CD4-positive, alpha-beta T cell treated with Interleukin-1 beta for 1 hour (primary cell): ENCODE results near the gene KRT71.
"Not testable (repeated sequence)": the region's sequence is repeated elsewhere in the genome, so short reads cannot be mapped to it uniquely, and the experiment has no call there.

Source experiments
- DNase-seq, 2 donors: peaks; one replicate each; pipeline ENCODE4 v3.0.0-alpha.2; 2020 to 2022

The KRT71 gene

DNA sequence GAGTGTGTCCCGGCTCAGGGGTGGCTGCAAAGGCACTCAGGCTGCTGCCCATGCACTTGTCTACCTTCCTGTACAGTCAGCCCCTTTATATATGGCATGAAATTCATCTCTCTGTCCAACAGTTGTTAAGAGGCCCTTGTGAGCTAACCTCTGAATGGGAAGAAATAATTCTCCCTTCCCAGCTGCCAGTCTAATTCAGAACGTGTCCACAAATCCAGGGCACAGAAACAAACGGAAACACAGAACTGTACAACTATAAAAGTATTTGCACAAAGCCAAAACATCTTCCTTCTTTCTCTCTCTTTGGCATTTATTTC, 33.6 kb downstream of the KRT71 start:
- DNase-seq: no peak

DNA sequence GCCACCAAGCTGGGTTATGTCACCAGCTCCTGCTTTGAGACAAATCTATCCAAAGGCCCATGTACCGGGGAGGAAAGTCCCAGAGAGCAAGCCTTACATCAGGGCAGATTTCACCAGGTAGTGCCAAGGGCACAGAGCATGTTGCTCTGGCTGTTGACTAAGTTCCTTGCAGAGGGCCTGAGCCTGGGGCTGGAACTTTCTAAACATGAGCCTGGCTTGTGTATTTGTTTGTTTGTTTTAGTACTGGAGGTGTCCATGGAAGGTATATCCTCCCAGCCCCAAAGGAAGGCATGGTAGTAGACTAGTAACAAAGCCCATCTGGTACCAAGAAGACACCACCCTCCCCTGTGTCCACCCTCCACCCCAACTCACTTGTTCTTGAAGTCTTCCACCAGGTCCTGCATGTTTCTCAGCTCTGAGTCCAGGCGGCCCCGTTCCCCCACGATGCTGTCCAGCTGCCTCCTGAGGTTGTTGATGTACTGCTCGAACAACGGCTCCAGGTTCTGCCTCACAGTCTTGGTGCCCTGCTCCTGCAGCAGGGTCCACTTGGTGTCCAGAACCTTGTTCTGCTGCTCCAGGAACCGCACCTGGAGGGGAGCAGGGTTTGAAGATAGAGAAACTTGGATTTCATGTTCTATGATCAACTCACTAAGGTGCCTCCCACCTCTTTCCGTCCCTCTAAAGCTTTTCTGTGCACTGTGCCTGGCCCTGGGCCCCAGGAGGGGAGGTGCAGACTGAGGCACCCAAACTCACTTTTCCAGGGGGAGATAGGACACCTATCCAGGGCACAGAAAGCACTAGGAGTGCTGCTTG, 34.2 kb downstream of the KRT71 start:
- no peak for DNase-seq

DNA sequence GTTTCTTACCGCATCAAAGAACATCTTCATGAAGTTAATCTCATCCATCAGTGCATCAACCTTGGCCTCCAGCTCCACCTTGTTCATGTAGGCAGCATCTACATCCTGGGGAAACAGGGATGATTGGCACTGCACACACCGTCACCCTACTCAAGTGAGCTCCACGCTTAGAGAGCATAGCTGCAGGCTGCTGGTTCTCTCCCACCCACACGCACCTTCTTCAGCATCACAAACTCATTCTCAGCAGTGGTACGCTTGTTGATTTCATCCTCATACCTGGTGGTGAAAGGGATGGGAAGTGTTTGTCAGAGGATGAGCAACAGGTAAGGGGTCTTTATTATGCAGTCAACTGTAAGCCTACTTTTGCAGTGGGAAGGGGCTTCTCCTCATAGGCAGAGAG, 35.1 kb downstream of the KRT71 start:
- no peak for DNase-seq

DNA sequence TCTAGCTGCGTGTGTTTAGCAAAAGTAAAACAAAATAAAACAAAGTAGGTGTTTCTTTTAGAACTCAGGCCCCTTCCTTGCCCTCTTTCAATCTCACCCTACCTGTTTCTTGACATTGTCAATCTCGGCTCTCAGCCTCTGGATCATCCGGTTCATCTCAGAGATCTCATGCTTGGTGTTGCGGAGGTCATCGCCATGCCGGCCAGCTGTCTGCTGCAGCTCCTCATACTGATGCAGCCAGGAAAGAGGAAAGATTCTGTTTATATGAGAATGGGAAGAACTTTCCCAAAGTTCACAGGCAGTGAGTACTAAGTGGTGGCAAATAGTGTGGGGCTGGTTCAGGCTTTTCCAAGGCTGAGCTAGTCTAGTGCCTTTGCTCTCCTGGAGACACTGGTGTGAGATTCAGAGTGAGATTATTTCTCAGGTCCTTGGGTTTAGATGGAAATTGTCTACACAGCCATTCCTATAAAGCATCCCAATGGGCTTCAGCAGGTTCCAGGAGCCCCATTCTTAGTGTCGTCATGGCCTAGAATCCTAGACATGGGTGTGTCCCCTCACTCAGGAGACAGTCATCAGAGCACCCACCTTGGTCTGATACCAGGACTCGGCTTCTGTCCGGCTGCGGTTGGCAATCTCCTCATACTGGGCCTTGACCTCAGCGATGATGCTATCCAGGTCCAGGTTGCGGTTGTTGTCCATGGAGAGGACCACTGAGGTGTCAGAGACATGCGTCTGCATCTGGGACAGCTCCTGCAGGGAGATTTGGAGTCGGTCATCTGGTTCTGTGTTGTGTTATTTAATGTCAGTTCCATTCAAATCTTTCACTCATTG, 35.7 kb downstream of the KRT71 start:
- no peak for DNase-seq

DNA sequence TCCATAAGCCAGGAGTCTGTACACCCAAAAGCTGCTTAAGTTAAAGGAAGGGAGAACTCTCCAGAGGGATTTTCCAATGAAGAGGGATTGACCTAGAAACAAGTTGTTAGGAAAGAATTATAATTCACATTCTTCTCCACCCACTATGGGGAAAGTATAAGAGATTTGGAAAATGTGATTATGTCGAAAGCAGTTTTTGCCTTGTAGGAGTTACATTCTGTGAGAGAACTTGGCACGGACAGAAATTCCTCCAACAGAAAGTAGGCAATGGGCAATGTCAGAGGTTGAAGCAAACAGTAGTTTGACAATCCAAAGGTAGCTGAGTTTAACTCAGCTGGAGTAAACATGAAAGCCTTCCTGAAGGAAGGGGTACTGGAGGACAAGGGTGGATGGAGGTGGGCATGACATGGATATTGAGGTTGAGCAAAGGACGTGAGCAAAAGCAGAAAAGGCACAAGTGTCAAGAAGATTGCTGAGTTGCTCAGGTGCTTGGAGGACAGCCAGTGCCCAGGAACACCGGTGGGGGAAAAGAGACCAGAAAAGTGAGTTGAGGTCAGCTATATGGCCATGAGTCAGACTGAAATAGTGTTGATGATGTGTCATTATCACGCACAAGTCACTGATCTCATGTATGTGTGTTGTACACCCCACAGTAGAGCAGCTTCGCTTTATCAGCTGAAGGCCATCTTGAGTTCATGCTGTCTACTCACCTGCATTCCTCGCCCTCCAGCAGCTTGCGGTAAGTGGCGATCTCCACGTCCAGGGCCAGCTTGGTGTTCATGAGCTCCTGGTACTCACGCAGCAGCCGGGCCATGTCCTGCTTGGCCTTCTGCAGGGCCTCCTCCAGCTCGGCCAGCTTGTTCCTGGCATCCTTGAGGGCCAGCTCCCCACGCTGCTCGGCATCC, 36.8 kb downstream of the KRT71 start:
- no peak for DNase-seq

DNA sequence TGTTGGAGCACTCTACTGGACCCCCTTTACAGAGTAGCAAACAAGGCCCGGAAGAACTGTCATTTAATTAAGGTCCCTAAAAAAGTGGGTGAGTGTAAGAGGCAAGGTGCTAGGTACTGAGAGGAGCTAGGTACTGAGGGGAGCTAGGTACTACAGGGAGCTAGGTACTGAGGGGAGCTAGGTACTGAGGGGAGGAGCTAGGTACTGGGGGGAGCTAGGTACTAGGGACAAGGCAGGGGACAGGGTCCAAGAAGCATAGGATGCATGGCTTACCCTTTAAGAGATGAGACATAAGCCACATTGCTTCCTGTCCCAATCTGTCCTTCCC, 37.7 kb downstream of the KRT71 start:
- DNase-seq: no peak

DNA sequence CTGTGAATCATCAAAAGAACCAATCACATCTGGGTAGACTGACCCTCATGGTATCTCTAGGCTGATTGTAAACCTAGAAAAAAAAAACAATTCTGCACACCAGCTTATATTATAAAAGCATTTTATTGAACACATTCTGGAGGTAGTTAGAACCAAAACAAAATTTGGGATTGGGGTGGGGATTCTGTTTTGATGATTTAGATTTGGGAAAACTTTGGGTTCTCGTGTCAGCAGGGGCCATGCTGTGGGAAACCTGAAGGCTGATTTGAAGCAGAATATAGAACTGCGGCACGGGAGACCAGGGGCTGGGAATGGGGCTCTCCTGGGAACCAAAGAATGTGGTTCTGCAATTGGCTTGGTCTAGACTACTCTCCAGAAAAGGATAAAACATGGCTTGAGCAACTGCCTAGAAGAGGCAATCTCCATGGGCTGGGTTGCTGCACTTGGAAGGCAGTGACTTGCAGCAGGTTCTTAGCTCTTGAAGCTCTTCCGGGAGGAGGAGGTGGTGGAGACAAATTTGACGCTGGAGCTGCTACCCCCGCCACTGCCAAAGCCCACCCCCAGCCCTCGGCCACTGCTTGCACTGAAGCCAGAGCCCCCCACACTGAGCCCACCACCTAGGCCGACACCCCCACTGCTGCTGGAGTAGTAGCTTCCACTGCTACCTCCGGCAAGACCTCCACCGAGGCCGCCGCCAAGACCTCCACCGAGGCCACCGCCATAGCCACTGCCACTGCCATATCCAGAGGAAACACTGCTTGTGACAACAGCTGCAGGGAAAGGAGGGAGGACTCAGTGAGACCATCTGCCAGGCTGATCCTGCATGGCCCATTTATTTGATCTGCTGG, 38.2 kb downstream of the KRT71 start:
- DNase-seq: no peak

DNA sequence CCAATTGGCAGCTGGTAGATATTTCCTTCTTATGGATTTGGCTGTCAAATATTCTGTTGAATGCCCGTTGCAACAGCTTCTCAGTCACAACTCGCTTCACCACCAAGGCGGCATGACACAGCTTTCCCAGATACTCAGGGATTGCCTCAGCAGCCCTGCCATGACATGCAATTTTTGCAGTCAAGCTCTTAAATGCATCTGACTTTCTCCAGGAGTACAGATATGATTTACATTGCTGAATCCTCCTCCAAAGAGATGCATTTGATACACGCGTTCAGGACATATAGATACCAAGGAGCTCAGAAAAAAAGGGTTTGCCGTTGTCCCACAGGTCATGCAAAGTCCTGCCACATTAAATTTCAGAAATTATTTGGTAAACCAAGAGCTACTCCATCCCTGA, 39.2 kb downstream of the KRT71 start:
- no peak for DNase-seq

DNA sequence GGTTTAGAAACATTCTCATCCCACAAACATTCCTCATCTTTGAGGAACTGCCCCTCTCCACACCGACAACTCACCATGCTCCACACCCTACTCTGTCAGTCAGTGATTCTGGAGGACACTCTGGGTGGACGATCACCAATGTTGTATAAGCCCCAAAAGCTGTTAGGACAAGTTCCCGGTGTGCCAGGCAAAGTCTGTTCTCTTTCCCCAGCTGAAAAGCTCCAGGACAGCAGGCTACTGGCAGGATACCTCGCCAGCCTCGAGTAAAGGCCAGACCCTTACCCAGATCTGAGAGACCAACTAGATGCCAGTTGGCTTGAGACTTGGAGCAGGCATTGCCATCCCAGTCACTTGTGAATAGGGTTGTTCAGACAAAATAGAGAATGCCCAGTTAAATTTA, 44.7 kb downstream of the KRT71 start:
- DNase-seq: no peak

DNA sequence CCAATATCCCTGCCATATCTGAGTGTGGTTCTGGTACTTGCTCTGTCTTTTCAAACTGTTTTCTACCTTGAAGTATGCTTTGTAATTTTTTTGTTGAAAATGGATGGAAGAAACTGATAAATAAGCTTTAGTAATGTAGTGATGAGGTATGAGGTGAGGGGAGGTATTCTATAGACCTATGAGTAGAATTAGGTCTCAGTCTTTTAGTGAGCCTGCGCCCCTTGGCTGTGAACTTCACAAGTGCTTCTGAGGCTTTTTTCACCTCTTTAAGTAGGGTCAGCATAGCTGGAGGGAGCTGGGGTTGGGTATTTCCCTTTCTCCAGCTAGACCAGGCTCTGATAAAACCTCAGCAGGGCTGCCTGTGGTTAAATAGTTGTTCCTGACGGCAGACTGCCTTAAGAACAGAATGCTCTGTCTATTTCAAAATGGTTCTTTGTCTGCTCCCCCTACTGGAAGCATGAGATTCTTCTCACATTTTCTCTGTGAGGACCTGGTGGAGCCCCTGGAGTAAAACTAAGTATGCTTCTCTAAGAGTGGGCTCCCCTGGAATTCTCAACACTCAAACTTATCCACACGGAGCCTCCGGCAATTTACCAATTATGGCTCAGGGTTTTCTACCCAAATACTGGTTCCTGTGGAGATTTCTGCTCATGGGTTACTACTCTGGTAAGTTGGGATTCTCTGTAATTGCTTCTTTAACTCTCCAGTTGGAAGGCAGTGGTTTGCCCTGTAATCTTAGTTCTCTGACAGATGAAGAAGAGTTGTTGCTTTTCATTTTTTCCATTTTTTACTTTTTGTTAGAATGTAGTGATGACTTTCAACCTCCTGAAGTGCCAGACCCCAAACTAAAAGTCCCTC, 45.9 kb downstream of the KRT71 start:
- peak in 1 of 2 donors; percentile 29 for DNase-seq

DNA sequence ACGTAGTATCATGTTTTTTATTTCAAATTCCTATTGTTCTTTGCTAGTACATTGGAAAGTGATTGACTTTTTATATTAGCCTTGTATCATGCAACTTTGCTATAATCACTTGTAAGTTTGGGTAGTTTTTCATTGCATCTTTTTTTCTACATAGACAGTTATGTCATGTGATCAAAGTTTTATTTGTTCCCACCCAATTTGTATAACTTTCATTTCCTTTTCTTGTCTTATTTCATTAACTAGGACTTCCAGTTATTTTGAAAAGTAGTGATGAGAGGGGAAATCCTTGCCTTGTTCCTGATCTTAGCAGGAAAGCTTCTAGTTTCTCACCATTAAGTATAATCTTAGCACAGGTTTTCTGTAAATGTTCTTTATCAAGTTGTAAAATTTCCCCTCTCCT, 50.1 kb downstream of the KRT71 start:
- no peak for DNase-seq

DNA sequence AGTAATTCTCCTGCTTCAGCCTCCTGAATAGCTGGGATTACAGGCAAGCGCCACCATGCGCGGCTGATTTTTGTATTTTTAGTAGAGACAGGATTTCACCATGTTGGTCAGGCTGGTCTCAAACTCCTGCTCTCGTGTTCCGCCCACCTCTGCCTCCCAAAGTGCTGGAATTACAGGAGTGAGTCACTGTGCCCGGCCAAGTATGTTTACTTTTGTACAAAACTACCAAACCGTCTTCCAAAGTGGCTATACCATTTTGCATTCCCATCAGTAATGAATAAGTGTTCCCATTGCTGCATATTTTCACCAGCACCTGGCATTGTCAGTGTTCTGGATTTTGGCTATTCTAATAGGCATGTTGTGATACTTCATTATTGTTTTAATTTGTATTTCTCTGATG, 51.5 kb downstream of the KRT71 start:
- DNase-seq: no peak

DNA sequence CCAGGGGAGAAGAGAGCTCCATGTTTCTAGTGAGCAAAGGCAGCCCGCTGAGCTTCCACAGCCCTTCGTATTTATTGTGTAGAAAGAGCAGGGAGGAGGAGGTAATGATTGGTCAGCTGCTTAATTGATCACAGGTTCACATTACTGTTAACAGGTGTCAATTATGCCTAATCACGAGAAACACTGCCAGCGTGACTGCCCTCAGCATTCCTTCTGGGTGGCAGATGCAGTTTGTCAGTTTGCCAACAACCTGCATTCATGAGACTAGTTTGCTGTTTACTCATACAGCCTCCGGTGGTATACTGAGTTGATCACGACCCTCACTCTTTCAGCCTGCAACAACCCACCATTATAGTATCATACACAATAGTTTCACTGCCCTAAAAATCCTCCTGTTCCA, 52.4 kb downstream of the KRT71 start:
- not testable (repeated sequence) for DNase-seq

DNA sequence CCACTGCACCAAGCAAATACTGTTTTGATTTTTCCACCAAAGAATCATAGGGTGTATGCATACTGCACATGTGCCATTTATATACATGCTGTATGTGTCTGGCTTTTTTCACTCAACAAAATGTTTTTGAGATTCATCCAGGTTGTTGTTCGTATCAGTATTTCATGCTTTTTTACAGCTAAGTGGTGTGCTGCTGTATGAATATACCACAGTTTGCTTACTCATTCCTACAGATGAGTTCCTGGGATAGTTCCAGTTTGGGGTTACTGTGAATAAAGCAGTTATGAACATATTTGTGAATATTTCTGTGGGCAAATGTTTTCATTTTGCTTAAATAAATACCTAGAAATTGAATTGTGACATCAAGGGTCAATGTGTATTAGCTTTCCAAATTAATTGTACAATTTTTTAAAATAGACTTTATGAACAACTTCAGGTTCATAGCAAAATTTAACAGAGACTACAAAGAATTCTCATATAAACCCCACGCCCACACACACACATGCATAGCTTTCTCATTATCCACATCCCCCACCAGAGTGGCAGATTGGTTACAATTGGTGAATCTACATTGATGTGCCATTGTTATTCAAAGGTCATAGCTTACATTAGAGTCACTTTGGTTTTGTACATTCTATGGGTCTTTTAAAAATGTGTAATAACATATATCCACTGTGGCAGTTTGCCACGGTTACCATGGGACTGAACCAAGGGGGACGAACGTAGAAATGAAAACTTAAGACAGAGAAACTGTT, 53.0 kb downstream of the KRT71 start:
- DNase-seq: no peak

DNA sequence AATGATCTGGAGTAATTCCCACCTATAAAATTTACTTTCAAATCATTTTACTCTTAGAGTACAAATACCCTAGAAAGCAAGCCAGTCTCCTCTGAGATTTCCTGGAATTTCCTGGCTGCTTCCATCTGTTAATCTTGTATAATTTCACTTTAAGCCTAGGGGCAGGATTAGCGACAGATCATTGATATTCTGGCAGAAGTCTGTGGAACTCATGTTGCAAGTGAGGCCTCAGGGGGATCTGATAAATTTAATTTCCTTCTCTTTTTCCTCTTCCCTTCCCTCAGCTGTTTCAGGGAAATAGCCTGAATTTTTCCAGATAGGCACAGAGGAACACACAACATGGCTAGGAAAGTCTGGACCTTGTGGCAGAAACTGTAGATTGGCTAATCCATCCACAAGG, 54.0 kb downstream of the KRT71 start:
- no peak for DNase-seq

DNA sequence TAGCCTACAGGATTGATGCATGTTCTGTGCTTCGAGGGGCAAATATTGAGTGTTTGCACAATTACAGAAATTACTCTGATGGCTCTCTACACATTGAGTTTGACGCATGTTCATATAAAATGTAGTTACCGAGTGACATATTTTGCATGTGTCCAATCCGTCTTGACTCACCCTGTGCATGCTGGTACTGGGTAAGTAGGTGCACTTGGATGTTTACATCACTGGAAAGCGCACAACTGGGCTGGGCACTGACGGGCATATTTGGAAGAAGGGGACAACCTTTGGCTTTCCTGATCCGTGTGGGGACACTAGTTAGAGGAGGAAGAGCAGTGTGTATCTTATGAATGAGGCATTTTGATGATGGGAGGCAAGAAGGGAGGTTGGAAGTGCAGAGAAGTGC, 55.0 kb downstream of the KRT71 start:
- no peak for DNase-seq

DNA sequence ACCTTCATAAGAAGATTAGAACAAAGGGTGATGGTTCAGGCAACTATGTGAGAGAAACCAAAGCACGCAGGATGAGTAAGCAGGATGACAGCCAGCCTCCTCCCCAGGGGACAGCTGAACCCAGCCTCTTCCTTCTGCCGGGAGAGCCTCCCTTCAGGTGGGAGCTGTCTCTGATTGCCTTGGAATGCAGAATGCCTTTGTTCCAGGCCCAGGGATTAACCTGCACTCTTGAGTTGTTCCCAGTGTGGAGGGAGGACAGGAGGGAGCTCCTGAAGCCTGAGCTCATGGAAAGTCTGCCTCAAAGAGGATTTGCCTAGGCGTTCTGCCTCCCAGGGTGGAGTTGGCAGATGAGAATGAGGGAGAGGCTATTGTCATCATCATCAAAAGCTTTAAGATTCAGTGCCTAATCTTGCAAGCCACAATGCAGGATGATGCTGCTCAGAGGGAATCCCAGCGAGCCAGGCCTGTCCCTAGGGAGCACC, 56.3 kb downstream of the KRT71 start:
- no peak for DNase-seq

DNA sequence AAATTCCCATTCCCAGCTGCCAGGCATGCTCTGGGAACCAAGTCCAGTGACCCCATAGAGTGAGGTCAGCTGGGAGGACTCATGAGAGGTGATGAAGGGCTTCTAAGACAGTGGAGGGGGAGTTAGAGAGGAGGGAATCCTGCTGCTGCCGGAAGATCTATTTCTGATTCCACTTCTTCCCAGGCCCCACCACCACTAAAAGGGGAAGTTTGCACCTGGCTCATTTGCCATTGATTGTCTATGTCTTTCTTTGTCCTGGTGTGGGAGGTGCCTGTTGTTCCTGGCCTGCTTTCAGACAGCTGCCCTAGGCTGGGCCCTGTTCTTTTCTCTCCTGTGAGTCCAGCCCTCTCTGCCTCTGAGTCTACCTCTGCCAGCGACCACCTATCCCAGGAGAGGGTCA, 56.9 kb downstream of the KRT71 start:
- no peak for DNase-seq

DNA sequence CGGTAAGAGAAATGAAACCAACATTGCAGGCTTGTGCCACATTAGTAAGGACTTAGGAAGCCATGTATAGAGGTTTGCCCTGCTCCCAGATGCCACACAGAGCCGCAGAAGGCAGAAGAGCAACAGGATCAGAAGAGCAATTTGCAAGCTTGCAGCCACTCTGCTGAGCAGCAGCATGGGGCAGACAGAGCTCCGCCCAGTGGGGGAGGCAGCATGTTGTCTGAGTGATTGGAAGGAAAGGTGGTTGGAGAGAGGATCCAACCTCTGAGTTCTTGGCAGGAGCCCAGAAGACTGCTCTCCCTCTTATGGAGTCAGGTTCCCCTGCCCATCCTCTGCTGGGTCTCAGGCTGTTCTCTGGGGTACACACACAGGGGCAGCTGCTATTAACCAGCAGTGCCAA, 57.6 kb downstream of the KRT71 start:
- no peak for DNase-seq

DNA sequence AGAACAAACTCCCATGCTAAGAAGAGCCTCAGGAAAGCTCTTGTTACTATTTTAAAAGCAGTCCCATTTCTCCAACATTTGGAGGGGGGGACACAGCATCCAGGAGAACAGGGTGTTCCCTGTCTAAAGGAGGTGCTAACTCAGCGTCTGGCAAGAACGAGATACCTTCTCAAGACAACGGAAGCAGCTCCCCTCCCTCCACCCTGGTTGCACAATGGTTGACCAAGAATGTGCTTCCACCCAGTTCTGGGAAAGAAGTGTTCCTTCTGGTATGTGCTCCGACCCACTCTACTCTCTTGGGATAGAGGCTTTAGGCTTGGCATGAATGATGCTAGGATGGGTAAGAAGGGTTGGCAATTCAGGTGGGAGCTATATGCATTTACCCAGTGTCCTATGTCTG, 58.4 kb downstream of the KRT71 start:
- no peak for DNase-seq

DNA sequence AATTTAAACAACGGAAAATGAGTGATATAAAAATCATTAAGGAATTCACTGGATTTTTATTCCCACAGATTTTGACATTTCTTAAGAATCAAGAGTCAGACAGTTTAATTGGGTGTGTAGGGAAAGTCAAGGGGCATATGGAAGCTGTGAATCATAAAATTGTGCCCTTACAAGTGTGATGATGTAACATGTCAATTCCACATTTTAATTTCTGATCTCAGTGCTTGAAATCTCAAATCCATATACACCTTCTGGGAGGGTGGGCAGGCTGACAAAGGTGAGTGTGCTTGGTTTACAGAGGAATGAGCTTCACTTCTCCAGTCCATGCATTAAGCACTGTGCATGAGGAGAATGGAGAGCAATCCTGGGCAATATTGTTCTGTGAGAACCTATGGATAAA, 58.8 kb downstream of the KRT71 start:
- no peak for DNase-seq
